HCT116 (cell line): Measurements from ENCODE around the gene HTR3B. TPM values are rescaled to one million over a fixed set of nuclear protein-coding genes. Genes with fewer than 3 reads are reported as not detected.
"Not testable (repeated sequence)": the region's sequence is repeated elsewhere in the genome, so short reads cannot be mapped to it uniquely, and the experiment has no call there.

Experiments used
- ATAC-seq: fragments of 200-7000 bp; cut with Tn5 transposase; 2 replicates; pipeline ENCODE4 v1.9.1; 2020; ENCODE audit warnings: mild to moderate bottlenecking, moderate library complexity
- BruUV-seq: library from RNA; stranded (reverse); fragments of 400-500 nt; replicated peaks from 2 replicates; lab custom pipeline; 2021; lab: Mats Ljungman, UMichigan
- CTCF ChIA-PET: fragments of 300-600 bp; sonication (Branson Sonifier 250); formaldehyde crosslinking; loops from one replicate; lab custom pipeline; 2021; ENCODE audit warnings: antibody characterized with exemption; lab: Charles Lee
- POLR2A ChIA-PET: fragments of 300-600, 350-600 bp; sonication (Branson Sonifier 250); formaldehyde crosslinking; loops from one replicate; lab custom pipeline; 2021; ENCODE audit warnings: antibody characterized with exemption; lab: Charles Lee
- RAD21 ChIA-PET, 2 experiments: fragments of 300-600 bp; sonication (Branson Sonifier 250); formaldehyde crosslinking; loops; one replicate each; lab custom pipeline; 2023; ENCODE audit warnings: low total read pairs in 2 of 2; ENCODE audit not compliant: uncharacterized antibody in 2 of 2, unreplicated experiment in 2 of 2, low non-redundant PET in 1 of 2; lab: Charles Lee
- DNase-seq: peaks from one replicate; pipeline ENCODE4 v3.0.0-alpha.2; 2010; ENCODE audit warnings: low read depth, low spot score
- H2AFZ ChIP-seq: fragments of 200-600 bp; shearing (Covaris generic), sonication (generic); 2 replicates; pipeline ENCODE4 v1.6.1; 2017; ENCODE audit warnings: low read depth, mixed run types, mixed read lengths, antibody characterized with exemption, low read length; ENCODE audit not compliant: poor library complexity, severe bottlenecking
- H3K27ac ChIP-seq: 2 replicates; pipeline ENCODE4 v1.5.1; 2012; ENCODE audit warnings: low read depth, low read length
- H3K27me3 ChIP-seq: fragments of 200-600 bp; sonication (generic); 2 replicates; pipeline ENCODE4 v1.6.1; 2016; ENCODE audit warnings: mixed run types, low read length, mixed read lengths; ENCODE audit not compliant: insufficient read depth
- H3K36me3 ChIP-seq, 2 experiments: fragments of 200-500 bp in 1 of 2; fragments of 200-600 bp in 1 of 2; sonication (Bioruptor generic) in 1 of 2; sonication (generic) in 1 of 2; 2 replicates each; pipeline versions ENCODE4 v1.5.1 to v1.6.1; 2014 to 2016; ENCODE audit warnings: low read length in 2 of 2, inconsistent platforms in 1 of 2, mixed read lengths in 1 of 2, mixed run types in 1 of 2; ENCODE audit not compliant: insufficient read depth in 2 of 2, control insufficient read depth in 1 of 2
- H3K4me1 ChIP-seq, 2 experiments: fragments of 200-600 bp in 1 of 2; sonication (generic) in 1 of 2; 2 replicates each; pipeline versions ENCODE4 v1.5.1 to v1.6.1; 2012 to 2017; ENCODE audit warnings: low read length in 2 of 2, inconsistent platforms in 1 of 2, mild to moderate bottlenecking in 1 of 2, mixed read lengths in 1 of 2, mixed run types in 1 of 2, moderate library complexity in 1 of 2; ENCODE audit not compliant: insufficient read depth in 2 of 2, control insufficient read depth in 1 of 2
- H3K4me2 ChIP-seq: fragments of 200-600 bp; sonication (generic); 2 replicates; pipeline ENCODE4 v1.6.1; 2017; ENCODE audit warnings: mixed run types, low read length, mixed read lengths
- H3K4me3 ChIP-seq, 2 experiments: fragments of 200-600 bp in 1 of 2; sonication (generic) in 1 of 2; replicated peaks in 1 of 2; 2 replicates each; pipeline ENCODE4 v1.5.1; 2011 to 2016; ENCODE audit warnings: low read length in 2 of 2, control low read depth in 1 of 2, low read depth in 1 of 2, mild to moderate bottlenecking in 1 of 2, mixed read lengths in 1 of 2, mixed run types in 1 of 2
- H3K79me2 ChIP-seq: fragments of 200-600 bp; sonication (generic); 2 replicates; pipeline ENCODE4 v1.6.1; 2017; ENCODE audit warnings: mild to moderate bottlenecking, mixed run types, low read length, moderate library complexity, mixed read lengths; ENCODE audit not compliant: insufficient read depth
- H3K9ac ChIP-seq: fragments of 200-600 bp; sonication (generic); 2 replicates; pipeline ENCODE4 v1.6.1; 2016; ENCODE audit warnings: low read length, mixed read lengths
- H3K9me2 ChIP-seq: fragments of 200-600 bp; sonication (generic), shearing (Covaris generic); 2 replicates; pipeline ENCODE4 v1.6.1; 2017; ENCODE audit warnings: mixed run types, mild to moderate bottlenecking, moderate library complexity; ENCODE audit not compliant: insufficient read depth
- H3K9me3 ChIP-seq, 2 experiments: fragments of 200-500 bp in 1 of 2; fragments of 200-600 bp in 1 of 2; sonication (Bioruptor generic) in 1 of 2; sonication (generic) in 1 of 2; 2 replicates each; pipeline ENCODE4 v1.6.1; 2014 to 2017; ENCODE audit warnings: low read length in 2 of 2, mixed read lengths in 2 of 2, inconsistent platforms in 1 of 2, low read depth in 1 of 2, mild to moderate bottlenecking in 1 of 2, mixed run types in 1 of 2, moderate library complexity in 1 of 2; ENCODE audit not compliant: control insufficient read depth in 1 of 2, insufficient read depth in 1 of 2
- H4K20me1 ChIP-seq: fragments of 200-600 bp; sonication (generic), shearing (Covaris generic); 2 replicates; pipeline ENCODE4 v1.6.1; 2017; ENCODE audit warnings: mixed run types, mild to moderate bottlenecking, moderate library complexity; ENCODE audit not compliant: insufficient read depth
- CBX3 ChIP-seq: IDR thresholded peaks from 2 replicates; pipeline ENCODE4 v1.6.1; 2012; ENCODE audit warnings: low read depth
- ELF1 ChIP-seq: IDR thresholded peaks from 2 replicates; pipeline ENCODE4 v1.6.1; 2012; ENCODE audit warnings: low read depth, borderline replicate concordance
- EZH2 ChIP-seq: fragments of 200-600 bp; sonication (generic); IDR thresholded peaks from 2 replicates; pipeline ENCODE4 v1.6.1; 2017; ENCODE audit warnings: antibody characterized with exemption, mixed run types
- JUND ChIP-seq: IDR thresholded peaks from 2 replicates; pipeline ENCODE4 v1.6.1; 2012
- MAX ChIP-seq: IDR thresholded peaks from 2 replicates; pipeline ENCODE4 v1.6.1; 2012
- POLR2AphosphoS5 ChIP-seq: IDR thresholded peaks from 2 replicates; pipeline ENCODE4 v1.6.1; 2011; ENCODE audit warnings: mild to moderate bottlenecking, low read depth, low read length, moderate library complexity
- RAD21 ChIP-seq: IDR thresholded peaks from 2 replicates; pipeline ENCODE4 v1.6.1; 2012; ENCODE audit warnings: low read depth, mild to moderate bottlenecking
- REST ChIP-seq: IDR thresholded peaks from 2 replicates; pipeline ENCODE4 v1.6.1; 2012; ENCODE audit warnings: low read depth
- SP1 ChIP-seq: IDR thresholded peaks from 2 replicates; pipeline ENCODE4 v1.6.1; 2012; ENCODE audit warnings: low read depth
- ZBTB33 ChIP-seq: IDR thresholded peaks from 2 replicates; pipeline ENCODE4 v1.6.1; 2011; ENCODE audit warnings: mild to moderate bottlenecking, low read length, moderate library complexity; ENCODE audit not compliant: insufficient replicate concordance; ENCODE audit errors: extremely low read depth
- ZFX ChIP-seq: fragments of 450-650 bp; IDR thresholded peaks from 2 replicates; pipeline ENCODE4 v1.6.1; 2017
- ZNF274 ChIP-seq: fragments of 200-500 bp; sonication (Bioruptor generic); IDR thresholded peaks from 2 replicates; pipeline ENCODE4 v1.6.1; 2014; ENCODE audit warnings: mild to moderate bottlenecking, low read depth, low read length, inconsistent platforms
- intact Hi-C: fragments of 100-400 bp; cut with micrococcal nuclease; formaldehyde crosslinking; loops from 2 replicates; pipeline ENCODE4 v1.10.0; 2022
- total RNA-seq: library from RNA; stranded (reverse); gene quantifications from one replicate; pipeline ENCODE4 v1.2.1, GENCODE V29; 2021; ENCODE audit not compliant: unreplicated experiment

The HTR3B gene
- total RNA-seq, 1 experiment from 2014 or later: not detected

GRCh38 chr11:113908098-113908497 lies 3.5 kb downstream of the HTR3B start:
- BruUV-seq: no TSS peak
- Histone ChIP-seq H3K4me1 (no peaks in the 10 kb centered on the region), H3K4me2 (no peak overlapping the region), H3K27ac (no peak overlapping the region), H4K20me1 (no peaks in the 10 kb centered on the region), H3K9me3 (no peaks in the 10 kb centered on the region), H3K79me2 (no peaks in the 10 kb centered on the region), H3K36me3 (no peaks in the 10 kb centered on the region), H3K27me3 (peaks cover 15% of the 10 kb centered on the region; the same call in 1 of the 2 replicates), H3K9ac (no peak overlapping the region), H3K9me2 (no peaks in the 10 kb centered on the region), H2AFZ (no peak overlapping the region), H3K4me3 (no peak overlapping the region)
- DNase-seq (no peak), ATAC-seq (no peak)
- CTCF ChIA-PET: interaction anchor here (1.0 to 4.9 kb wide), 3 partner anchors 13 to 356 kb away, joined by 3 to 38 read pairs (median 16); no protein-coding TSS in a partner anchor
- RAD21 ChIA-PET: no interaction called here
- intact Hi-C loops: loop anchor here (10.0 kb wide), 1 partner anchor 257 kb away; no protein-coding TSS in a partner anchor
- TF ChIP-seq JUND (no peak), RAD21 (no peak), ZFX (no peak), ZBTB33 (no peak), REST (no peak), CBX3 (no peak), EZH2 (no peak), MAX (no peak), ELF1 (no peak), POLR2AphosphoS5 (no peak), SP1 (no peak), ZNF274 (no peak)
- POLR2A ChIA-PET: no interaction called here

GRCh38 chr11:113911491-113911890 lies 6.9 kb downstream of the HTR3B start:
- H3K36me3 ChIP-seq, H3K4me1 ChIP-seq, H3K79me2 ChIP-seq, H3K4me3 ChIP-seq, RAD21 ChIA-PET, CTCF ChIA-PET, H4K20me1 ChIP-seq, POLR2A ChIA-PET, H3K9me2 ChIP-seq, BruUV-seq, H3K27ac ChIP-seq, H3K4me2 ChIP-seq, H3K9me3 ChIP-seq, DNase-seq, H3K9ac ChIP-seq, H2AFZ ChIP-seq, ATAC-seq, intact Hi-C loops: not testable (repeated sequence)
- peaks cover 12% of the 10 kb centered on the region; the same call in 1 of the 2 replicates for H3K27me3 ChIP-seq
